CD4-positive, CD25-positive, alpha-beta regulatory T cell (primary cell): Measurements from ENCODE around the gene MRPL20. TPM values are rescaled to one million over a fixed set of nuclear protein-coding genes. Genes with fewer than 3 reads are reported as not detected.
"Not testable (repeated sequence)": the region's sequence is repeated elsewhere in the genome, so short reads cannot be mapped to it uniquely, and the experiment has no call there.

Experiments used
- ATAC-seq, 2 donors: fragments of 150-1000 bp; cut with Tn5 transposase; one replicate each; pipeline ENCODE4 v1.10.0; 2021; ENCODE audit warnings: low read depth in 2 of 2, moderate number of reproducible peaks in 2 of 2, moderate library complexity in 1 of 2
- DNase-seq, 3 donors: peaks; one replicate each; pipeline versions ENCODE4 v3.0.0 to v3.0.0-alpha.2; 2012 to 2022; ENCODE audit warnings: mixed read lengths in 1 of 3
- H3K27ac ChIP-seq: one replicate; pipeline ENCODE4 v1.7.0; 2013; ENCODE audit warnings: mild to moderate bottlenecking, low read length; ENCODE audit not compliant: insufficient read depth, poor library complexity, severe bottlenecking
- H3K27me3 ChIP-seq: one replicate; pipeline ENCODE4 v1.7.0; 2013; ENCODE audit warnings: low read length; ENCODE audit not compliant: control insufficient read depth, insufficient read depth
- H3K36me3 ChIP-seq: one replicate; pipeline ENCODE4 v1.7.0; 2013; ENCODE audit warnings: mild to moderate bottlenecking, low read length, moderate library complexity; ENCODE audit not compliant: control insufficient read depth, insufficient read depth
- H3K4me1 ChIP-seq: 2 replicates; pipeline ENCODE4 v1.7.0; 2013; ENCODE audit warnings: mild to moderate bottlenecking, low read length; ENCODE audit not compliant: insufficient read depth, control insufficient read depth, poor library complexity, severe bottlenecking
- H3K4me3 ChIP-seq: one replicate; pipeline ENCODE4 v1.7.0; 2013; ENCODE audit warnings: low read depth, mild to moderate bottlenecking, low read length, moderate library complexity
- H3K9me3 ChIP-seq, 2 experiments: 1 replicate in 1 of 2; 2 replicates in 1 of 2; pipeline ENCODE4 v1.7.0; 2013; ENCODE audit warnings: low read length in 2 of 2, mild to moderate bottlenecking in 1 of 2, moderate library complexity in 1 of 2; ENCODE audit not compliant: control insufficient read depth in 2 of 2
- H3K27ac Mint-ChIP-seq, 3 donors: one replicate each; pipeline ENCODE4 v1.8.0; 2020 to 2022; ENCODE audit warnings: mild to moderate bottlenecking in 3 of 3, mixed read lengths in 3 of 3, moderate library complexity in 2 of 3
- H3K27me3 Mint-ChIP-seq: one replicate; pipeline ENCODE4 v1.8.0; 2022; ENCODE audit warnings: mild to moderate bottlenecking, mixed read lengths
- H3K36me3 Mint-ChIP-seq: one replicate; pipeline ENCODE4 v1.8.0; 2020; ENCODE audit warnings: mixed read lengths
- H3K4me1 Mint-ChIP-seq, 4 donors: one replicate each; pipeline ENCODE4 v1.8.0; 2020 to 2022; ENCODE audit warnings: mixed read lengths in 4 of 4, mild to moderate bottlenecking in 1 of 4
- H3K4me3 Mint-ChIP-seq, 4 donors: one replicate each; pipeline ENCODE4 v1.8.0; 2020 to 2022; ENCODE audit warnings: mild to moderate bottlenecking in 4 of 4, mixed read lengths in 4 of 4, moderate library complexity in 3 of 4
- H3K9me3 Mint-ChIP-seq, 7 donors: one replicate each; pipeline ENCODE4 v1.8.0; 2020 to 2022; ENCODE audit warnings: mixed read lengths in 7 of 7, mild to moderate bottlenecking in 3 of 7, moderate library complexity in 2 of 7
- polyA plus RNA-seq, 4 donors: library from polyadenylated mRNA; unstranded; fragments of 300-500 nt; fragmentation: Illumina TruSeq; gene quantifications; one replicate each; pipeline ENCODE4 v1.2.3, GENCODE V29; 2021
- total RNA-seq: library from RNA; stranded (reverse); gene quantifications from one replicate; pipeline ENCODE4 v1.2.3, GENCODE V29; 2022

Gene MRPL20
- total and polyA plus RNA-seq, 5 donors from 2014 or later: 83.4 to 188 (median 174) TPM

GRCh38 chr1:1451696-1452364 is 44.7 kb upstream of the MRPL20 start:
- no peak overlapping the region for H3K27ac ChIP-seq
- Mint-ChIP-seq H3K27me3 (no peaks in the 10 kb centered on the region), H3K9me3 (no peaks in the 10 kb centered on the region), H3K4me3 (no peak overlapping the region), H3K4me1 (no peaks in the 10 kb centered on the region), H3K27ac (no peak overlapping the region), H3K36me3 (no peaks in the 10 kb centered on the region)
- no peaks in the 10 kb centered on the region for H3K36me3 ChIP-seq
- ATAC-seq: no peak
- no peak overlapping the region for H3K4me3 ChIP-seq
- no peaks in the 10 kb centered on the region for H3K4me1 ChIP-seq
- H3K27me3 ChIP-seq: no peaks in the 10 kb centered on the region
- H3K9me3 ChIP-seq: no peaks in the 10 kb centered on the region
- DNase-seq: no peak

- H3K4me1 ChIP-seq, H3K27me3 Mint-ChIP-seq, ATAC-seq, H3K27ac ChIP-seq, H3K27ac Mint-ChIP-seq, H3K27me3 ChIP-seq, H3K4me1 Mint-ChIP-seq, H3K9me3 Mint-ChIP-seq, H3K4me3 Mint-ChIP-seq, DNase-seq, H3K9me3 ChIP-seq, H3K36me3 ChIP-seq, H3K4me3 ChIP-seq, H3K36me3 Mint-ChIP-seq: not testable (repeated sequence)
Measured at GRCh38 chr1:1450616-1451015, 43.5 kb upstream of the MRPL20 start.

- Mint-ChIP-seq H3K36me3 (no peaks in the 10 kb centered on the region), H3K27ac (no peak within 1 kb of the TSS), H3K4me1 (no peaks in the 10 kb centered on the region), H3K9me3 (no peaks in the 10 kb centered on the region), H3K27me3 (no peaks in the 10 kb centered on the region), H3K4me3 (no peak within 1 kb of the TSS)
- H3K27ac ChIP-seq: no peak within 1 kb of the TSS
- H3K36me3 ChIP-seq: no peaks in the 10 kb centered on the region
- DNase-seq (no peak), ATAC-seq (no peak)
- no peaks in the 10 kb centered on the region for H3K27me3 ChIP-seq
- H3K4me1 ChIP-seq: no peaks in the 10 kb centered on the region
- H3K9me3 ChIP-seq: no peaks in the 10 kb centered on the region
- no peak within 1 kb of the TSS for H3K4me3 ChIP-seq
Measured at GRCh38 chr1:1449099-1449739, 42.1 kb upstream of the MRPL20 start, which contains the start of gene ATAD3C. Gene ATAD3C (plus strand): TSS chr1:1449689. CDS start chr1:1450684, 995 bp downstream.

GRCh38 chr1:1446631-1447030 is 39.5 kb upstream of the MRPL20 start:
- not testable (repeated sequence) for H3K36me3 Mint-ChIP-seq, H3K4me1 Mint-ChIP-seq, H3K27me3 ChIP-seq, H3K36me3 ChIP-seq, H3K27me3 Mint-ChIP-seq, H3K9me3 ChIP-seq, H3K9me3 Mint-ChIP-seq, H3K4me1 ChIP-seq, DNase-seq, H3K4me3 Mint-ChIP-seq, H3K27ac ChIP-seq, ATAC-seq, H3K4me3 ChIP-seq, H3K27ac Mint-ChIP-seq

GRCh38 chr1:1442069-1442770 is 35.1 kb upstream of the MRPL20 start:
- no peaks in the 10 kb centered on the region for H3K36me3 ChIP-seq
- no peak for ATAC-seq
- no peaks in the 10 kb centered on the region for H3K9me3 Mint-ChIP-seq
- H3K36me3 Mint-ChIP-seq: no peaks in the 10 kb centered on the region
- no peak overlapping the region for H3K4me3 Mint-ChIP-seq
- no peaks in the 10 kb centered on the region for H3K9me3 ChIP-seq
- H3K27ac Mint-ChIP-seq: no peak overlapping the region
- no peaks in the 10 kb centered on the region for H3K27me3 Mint-ChIP-seq
- DNase-seq: no peak
- no peaks in the 10 kb centered on the region for H3K4me1 ChIP-seq
- no peak overlapping the region for H3K27ac ChIP-seq
- H3K4me1 Mint-ChIP-seq: no peaks in the 10 kb centered on the region
- H3K4me3 ChIP-seq: no peak overlapping the region
- H3K27me3 ChIP-seq: no peaks in the 10 kb centered on the region

- peaks cover 0 to 1% (median 0%) of the 10 kb centered on the region in 4 donors for H3K4me1 Mint-ChIP-seq
- ATAC-seq (peak; percentile 68 to 75), DNase-seq (peak; percentile 35 to 52 (median 35))
- H3K9me3 Mint-ChIP-seq: no peaks in the 10 kb centered on the region
- Histone ChIP-seq H3K4me1 (peaks cover under 1% of the 10 kb centered on the region), H3K36me3 (no peaks in the 10 kb centered on the region), H3K27ac (no peak overlapping the region), H3K4me3 (no peak overlapping the region), H3K27me3 (no peaks in the 10 kb centered on the region), H3K9me3 (no peaks in the 10 kb centered on the region)
- H3K27me3 Mint-ChIP-seq: peaks cover 3% of the 10 kb centered on the region
- no peaks in the 10 kb centered on the region for H3K36me3 Mint-ChIP-seq
- no peak overlapping the region for H3K27ac Mint-ChIP-seq
- H3K4me3 Mint-ChIP-seq: no peak overlapping the region
Measured at GRCh38 chr1:1441002-1441888, 34.2 kb upstream of the MRPL20 start.

- DNase-seq: no peak
Measured at GRCh38 chr1:1440262-1441001, 33.3 kb upstream of the MRPL20 start.

More at GRCh38 chr1:1440262-1441001, 33.3 kb upstream of the MRPL20 start:
- no peak overlapping the region for H3K4me3 Mint-ChIP-seq
- Histone ChIP-seq H3K9me3 (no peaks in the 10 kb centered on the region), H3K4me3 (no peak overlapping the region), H3K36me3 (no peaks in the 10 kb centered on the region), H3K4me1 (peaks cover 6% of the 10 kb centered on the region), H3K27me3 (no peaks in the 10 kb centered on the region), H3K27ac (no peak overlapping the region)
- peaks cover 7% of the 10 kb centered on the region for H3K27me3 Mint-ChIP-seq
- H3K9me3 Mint-ChIP-seq: no peaks in the 10 kb centered on the region
- H3K4me1 Mint-ChIP-seq: peaks cover 0 to 3% (median 0%) of the 10 kb centered on the region in 4 donors
- no peaks in the 10 kb centered on the region for H3K36me3 Mint-ChIP-seq
- no peak overlapping the region for H3K27ac Mint-ChIP-seq
- no peak for ATAC-seq
